GM23338 (cell line): ENCODE measurements around the gene VPREB3. TPM values are rescaled to one million over a fixed set of nuclear protein-coding genes. Genes with fewer than 3 reads are reported as not detected.

Source experiments
- ATAC-seq: fragments of 200-7000 bp; cut with Tn5 transposase; 3 replicates; pipeline ENCODE4 v1.9.1; 2020
- DNase-seq: peaks from one replicate; pipeline ENCODE4 v3.0.0-alpha.2; 2015; ENCODE audit warnings: low spot score
- H2AFZ ChIP-seq: fragments of 200-600 bp; sonication (generic); 2 replicates; pipeline ENCODE4 v1.8.0; 2016; ENCODE audit warnings: antibody characterized with exemption, mild to moderate bottlenecking, moderate library complexity
- H3F3A ChIP-seq: fragments of 200-600 bp; sonication (generic); replicated peaks from 2 replicates; pipeline ENCODE4 v1.8.0; 2017; ENCODE audit warnings: antibody characterized with exemption, mixed run types, low read depth
- H3K27ac ChIP-seq: fragments of 200-600 bp; sonication (generic); 2 replicates; pipeline ENCODE4 v1.6.1; 2016; ENCODE audit warnings: low read depth
- H3K27me3 ChIP-seq: fragments of 200-600 bp; sonication (generic); 2 replicates; pipeline ENCODE4 v1.8.0; 2016; ENCODE audit warnings: mild to moderate bottlenecking, mixed run types, moderate library complexity; ENCODE audit not compliant: insufficient read depth
- H3K36me3 ChIP-seq: fragments of 200-600 bp; sonication (generic); 2 replicates; pipeline ENCODE4 v1.8.0; 2016; ENCODE audit warnings: mild to moderate bottlenecking; ENCODE audit not compliant: insufficient read depth
- H3K4me1 ChIP-seq: fragments of 200-600 bp; sonication (generic); 2 replicates; pipeline ENCODE4 v1.8.0; 2016; ENCODE audit warnings: mild to moderate bottlenecking, moderate library complexity; ENCODE audit not compliant: insufficient read depth
- H3K4me2 ChIP-seq: fragments of 200-600 bp; sonication (generic); 2 replicates; pipeline ENCODE4 v1.7.1; 2017; ENCODE audit warnings: mixed run types
- H3K4me3 ChIP-seq: fragments of 200-600 bp; sonication (generic); 2 replicates; pipeline ENCODE4 v1.6.1; 2016; ENCODE audit warnings: mixed run types
- H3K79me2 ChIP-seq: fragments of 200-600 bp; sonication (generic); replicated peaks from 2 replicates; pipeline ENCODE4 v1.8.0; 2017; ENCODE audit warnings: mild to moderate bottlenecking; ENCODE audit not compliant: insufficient read depth
- H3K9me2 ChIP-seq: fragments of 200-600 bp; sonication (generic); 2 replicates; pipeline ENCODE4 v1.8.0; 2017; ENCODE audit not compliant: insufficient read depth
- H4K20me1 ChIP-seq: fragments of 200-600 bp; sonication (generic); replicated peaks from 2 replicates; pipeline ENCODE4 v1.8.0; 2017; ENCODE audit warnings: mild to moderate bottlenecking; ENCODE audit not compliant: insufficient read depth
- H3K27ac Mint-ChIP-seq: 2 replicates; pipeline ENCODE4 v1.8.0; 2020; ENCODE audit warnings: inconsistent platforms, mild to moderate bottlenecking, moderate library complexity, mixed read lengths
- H3K27me3 Mint-ChIP-seq: 3 replicates; pipeline ENCODE4 v1.8.0; 2022; ENCODE audit warnings: low read depth, mild to moderate bottlenecking, moderate library complexity, mixed read lengths, inconsistent platforms; ENCODE audit not compliant: insufficient read depth, poor library complexity
- H3K36me3 Mint-ChIP-seq: 3 replicates; pipeline ENCODE4 v1.8.0; 2021; ENCODE audit warnings: low read depth, mild to moderate bottlenecking, inconsistent platforms, moderate library complexity, mixed read lengths
- H3K4me1 Mint-ChIP-seq: 3 replicates; pipeline ENCODE4 v1.8.0; 2020; ENCODE audit warnings: mild to moderate bottlenecking, inconsistent platforms, mixed read lengths
- H3K4me3 Mint-ChIP-seq: 3 replicates; pipeline ENCODE4 v1.8.0; 2021; ENCODE audit warnings: moderate library complexity, mild to moderate bottlenecking, inconsistent platforms, mixed read lengths
- H3K9me3 Mint-ChIP-seq: 3 replicates; pipeline ENCODE4 v1.8.0; 2020; ENCODE audit warnings: moderate library complexity, mild to moderate bottlenecking, inconsistent platforms, mixed read lengths
- EZH2phosphoT487 ChIP-seq: fragments of 200-600 bp; sonication (generic); IDR thresholded peaks from one replicate; pipeline ENCODE4 v1.8.1; 2018; ENCODE audit warnings: antibody characterized with exemption; ENCODE audit not compliant: unreplicated experiment
- JUNB ChIP-seq: IDR thresholded peaks from one replicate; pipeline ENCODE4 v1.6.1; 2016; ENCODE audit warnings: antibody characterized with exemption; ENCODE audit not compliant: unreplicated experiment
- NANOG ChIP-seq: IDR thresholded peaks from 2 replicates; pipeline ENCODE4 v1.6.1; 2016; ENCODE audit warnings: antibody characterized with exemption, borderline replicate concordance
- POLR2AphosphoS5 ChIP-seq: IDR thresholded peaks from 2 replicates; pipeline ENCODE4 v1.6.1; 2016; ENCODE audit warnings: antibody characterized with exemption, low read depth
- STAT1 ChIP-seq: IDR thresholded peaks from one replicate; pipeline ENCODE4 v1.6.1; 2016; ENCODE audit warnings: antibody characterized with exemption; ENCODE audit not compliant: unreplicated experiment
- ZNF331 ChIP-seq: fragments of 250-450 bp; sonication (Bioruptor Pico); IDR thresholded peaks from 2 replicates; pipeline ENCODE4 v1.5.0; 2020; ENCODE audit warnings: low read depth, mild to moderate bottlenecking, moderate library complexity
- polyA plus RNA-seq: library from polyadenylated mRNA; unstranded; fragments of >200 nt; fragmentation: Nextera tagmentation; extraction: Ambion mirVana; gene quantifications from 2 replicates; pipeline ENCODE4 v1.2.1, GENCODE V29; 2016
- total RNA-seq: library from RNA; depleted of rRNA; stranded (reverse); fragments of >200 nt; shearing (Covaris generic); gene quantifications from 2 replicates; pipeline ENCODE4 v1.2.3, GENCODE V29; 2014
- TF ChIP-seq, protein P1 (sequence below): IDR thresholded peaks from 2 replicates; pipeline ENCODE4 v1.6.1; 2016; ENCODE audit warnings: antibody characterized with exemption
- TF ChIP-seq, protein P2 (sequence below): fragments of 250-450 bp; sonication (Bioruptor Pico); IDR thresholded peaks from 2 replicates; pipeline ENCODE4 v1.5.0; 2020; ENCODE audit warnings: mild to moderate bottlenecking, moderate library complexity
- TF ChIP-seq, protein P3 (sequence below): IDR thresholded peaks from one replicate; pipeline ENCODE4 v1.6.1; 2018; ENCODE audit warnings: antibody characterized with exemption; ENCODE audit not compliant: unreplicated experiment
- TF ChIP-seq, protein P4 (sequence below), 2 experiments: fragments of 200-600 bp in 1 of 2; sonication (generic) in 1 of 2; conservative IDR thresholded peaks; 2 replicates each; pipeline versions ENCODE4 v1.5.1 to v1.6.1; 2016 to 2017; ENCODE audit warnings: antibody characterized with exemption in 2 of 2, low read depth in 2 of 2, mild to moderate bottlenecking in 2 of 2, moderate library complexity in 1 of 2

VPREB3 gene
- total and polyA plus RNA-seq, 2 experiments from 2014 or later = 1.1 TPM; not detected in 1

DNA sequence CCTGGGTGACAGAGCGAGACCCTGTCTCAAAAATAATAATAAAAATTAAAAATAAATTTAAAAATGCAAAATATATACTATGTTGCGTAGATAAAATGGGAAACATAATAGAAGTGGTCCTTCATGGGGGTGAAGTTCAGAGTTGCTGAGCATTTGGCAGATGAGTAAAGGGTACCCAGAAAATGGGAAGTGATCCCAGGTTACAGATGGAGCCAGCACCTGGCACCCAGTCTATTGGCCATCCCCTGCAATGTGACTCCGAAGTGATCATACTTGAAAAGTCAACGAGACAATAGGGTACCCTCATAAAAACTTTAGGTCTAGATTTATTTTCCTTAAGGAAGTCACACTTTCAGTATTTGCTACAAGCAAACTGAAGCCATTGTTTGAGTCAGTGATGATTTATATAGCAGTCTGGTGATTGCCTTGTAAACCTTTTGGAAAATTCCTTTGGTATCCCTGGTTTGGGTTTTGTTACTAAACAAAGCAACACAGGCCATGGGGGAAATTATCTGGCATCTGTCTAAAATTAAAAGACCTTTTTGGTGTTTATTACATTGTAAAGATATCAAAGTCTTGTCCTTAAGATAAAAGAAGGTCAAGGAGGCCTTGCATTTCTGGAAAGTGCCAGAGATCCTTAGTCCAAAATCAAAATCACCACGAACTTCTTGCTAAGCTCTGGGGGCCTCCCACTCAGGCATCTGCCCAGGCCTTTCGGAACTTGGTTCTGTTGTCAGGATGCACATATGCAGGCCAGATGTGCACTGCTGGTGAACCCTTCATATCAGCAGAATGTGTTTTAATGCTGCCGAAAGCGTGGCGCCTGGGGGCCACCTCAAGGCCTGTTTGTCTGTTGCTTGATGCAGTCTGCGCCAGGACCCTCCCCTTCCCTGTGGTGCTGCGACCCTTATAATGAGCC, 36.9 kb upstream of the VPREB3 start:
- no peaks in the 10 kb centered on the region for H3K9me3 Mint-ChIP-seq
- Histone ChIP-seq H3K4me3 (no peak overlapping the region), H3K27ac (no peak overlapping the region), H3K4me2 (no peak overlapping the region), H3F3A (0 out of 2 replicates have a peak, but pooled peaks cover 17% of the 10 kb centered on the region), H4K20me1 (peaks cover 34% of the 10 kb centered on the region), H3K27me3 (no peaks in the 10 kb centered on the region), H2AFZ (no peak overlapping the region), H3K36me3 (peaks cover 19% of the 10 kb centered on the region), H3K79me2 (peaks cover 64% of the 10 kb centered on the region), H3K4me1 (peaks cover 27% of the 10 kb centered on the region), H3K9me2 (no peaks in the 10 kb centered on the region)
- DNase-seq (no peak), ATAC-seq (no peak)
- TF ChIP-seq JUNB (no peak), ZNF331 (no peak), STAT1 (no peak), EZH2phosphoT487 (no peak), NANOG (no peak), POLR2AphosphoS5 (no peak)
- TF ChIP-seq, protein P1, sequence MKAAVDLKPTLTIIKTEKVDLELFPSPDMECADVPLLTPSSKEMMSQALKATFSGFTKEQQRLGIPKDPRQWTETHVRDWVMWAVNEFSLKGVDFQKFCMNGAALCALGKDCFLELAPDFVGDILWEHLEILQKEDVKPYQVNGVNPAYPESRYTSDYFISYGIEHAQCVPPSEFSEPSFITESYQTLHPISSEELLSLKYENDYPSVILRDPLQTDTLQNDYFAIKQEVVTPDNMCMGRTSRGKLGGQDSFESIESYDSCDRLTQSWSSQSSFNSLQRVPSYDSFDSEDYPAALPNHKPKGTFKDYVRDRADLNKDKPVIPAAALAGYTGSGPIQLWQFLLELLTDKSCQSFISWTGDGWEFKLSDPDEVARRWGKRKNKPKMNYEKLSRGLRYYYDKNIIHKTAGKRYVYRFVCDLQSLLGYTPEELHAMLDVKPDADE = no peak
- TF ChIP-seq, protein P2, sequence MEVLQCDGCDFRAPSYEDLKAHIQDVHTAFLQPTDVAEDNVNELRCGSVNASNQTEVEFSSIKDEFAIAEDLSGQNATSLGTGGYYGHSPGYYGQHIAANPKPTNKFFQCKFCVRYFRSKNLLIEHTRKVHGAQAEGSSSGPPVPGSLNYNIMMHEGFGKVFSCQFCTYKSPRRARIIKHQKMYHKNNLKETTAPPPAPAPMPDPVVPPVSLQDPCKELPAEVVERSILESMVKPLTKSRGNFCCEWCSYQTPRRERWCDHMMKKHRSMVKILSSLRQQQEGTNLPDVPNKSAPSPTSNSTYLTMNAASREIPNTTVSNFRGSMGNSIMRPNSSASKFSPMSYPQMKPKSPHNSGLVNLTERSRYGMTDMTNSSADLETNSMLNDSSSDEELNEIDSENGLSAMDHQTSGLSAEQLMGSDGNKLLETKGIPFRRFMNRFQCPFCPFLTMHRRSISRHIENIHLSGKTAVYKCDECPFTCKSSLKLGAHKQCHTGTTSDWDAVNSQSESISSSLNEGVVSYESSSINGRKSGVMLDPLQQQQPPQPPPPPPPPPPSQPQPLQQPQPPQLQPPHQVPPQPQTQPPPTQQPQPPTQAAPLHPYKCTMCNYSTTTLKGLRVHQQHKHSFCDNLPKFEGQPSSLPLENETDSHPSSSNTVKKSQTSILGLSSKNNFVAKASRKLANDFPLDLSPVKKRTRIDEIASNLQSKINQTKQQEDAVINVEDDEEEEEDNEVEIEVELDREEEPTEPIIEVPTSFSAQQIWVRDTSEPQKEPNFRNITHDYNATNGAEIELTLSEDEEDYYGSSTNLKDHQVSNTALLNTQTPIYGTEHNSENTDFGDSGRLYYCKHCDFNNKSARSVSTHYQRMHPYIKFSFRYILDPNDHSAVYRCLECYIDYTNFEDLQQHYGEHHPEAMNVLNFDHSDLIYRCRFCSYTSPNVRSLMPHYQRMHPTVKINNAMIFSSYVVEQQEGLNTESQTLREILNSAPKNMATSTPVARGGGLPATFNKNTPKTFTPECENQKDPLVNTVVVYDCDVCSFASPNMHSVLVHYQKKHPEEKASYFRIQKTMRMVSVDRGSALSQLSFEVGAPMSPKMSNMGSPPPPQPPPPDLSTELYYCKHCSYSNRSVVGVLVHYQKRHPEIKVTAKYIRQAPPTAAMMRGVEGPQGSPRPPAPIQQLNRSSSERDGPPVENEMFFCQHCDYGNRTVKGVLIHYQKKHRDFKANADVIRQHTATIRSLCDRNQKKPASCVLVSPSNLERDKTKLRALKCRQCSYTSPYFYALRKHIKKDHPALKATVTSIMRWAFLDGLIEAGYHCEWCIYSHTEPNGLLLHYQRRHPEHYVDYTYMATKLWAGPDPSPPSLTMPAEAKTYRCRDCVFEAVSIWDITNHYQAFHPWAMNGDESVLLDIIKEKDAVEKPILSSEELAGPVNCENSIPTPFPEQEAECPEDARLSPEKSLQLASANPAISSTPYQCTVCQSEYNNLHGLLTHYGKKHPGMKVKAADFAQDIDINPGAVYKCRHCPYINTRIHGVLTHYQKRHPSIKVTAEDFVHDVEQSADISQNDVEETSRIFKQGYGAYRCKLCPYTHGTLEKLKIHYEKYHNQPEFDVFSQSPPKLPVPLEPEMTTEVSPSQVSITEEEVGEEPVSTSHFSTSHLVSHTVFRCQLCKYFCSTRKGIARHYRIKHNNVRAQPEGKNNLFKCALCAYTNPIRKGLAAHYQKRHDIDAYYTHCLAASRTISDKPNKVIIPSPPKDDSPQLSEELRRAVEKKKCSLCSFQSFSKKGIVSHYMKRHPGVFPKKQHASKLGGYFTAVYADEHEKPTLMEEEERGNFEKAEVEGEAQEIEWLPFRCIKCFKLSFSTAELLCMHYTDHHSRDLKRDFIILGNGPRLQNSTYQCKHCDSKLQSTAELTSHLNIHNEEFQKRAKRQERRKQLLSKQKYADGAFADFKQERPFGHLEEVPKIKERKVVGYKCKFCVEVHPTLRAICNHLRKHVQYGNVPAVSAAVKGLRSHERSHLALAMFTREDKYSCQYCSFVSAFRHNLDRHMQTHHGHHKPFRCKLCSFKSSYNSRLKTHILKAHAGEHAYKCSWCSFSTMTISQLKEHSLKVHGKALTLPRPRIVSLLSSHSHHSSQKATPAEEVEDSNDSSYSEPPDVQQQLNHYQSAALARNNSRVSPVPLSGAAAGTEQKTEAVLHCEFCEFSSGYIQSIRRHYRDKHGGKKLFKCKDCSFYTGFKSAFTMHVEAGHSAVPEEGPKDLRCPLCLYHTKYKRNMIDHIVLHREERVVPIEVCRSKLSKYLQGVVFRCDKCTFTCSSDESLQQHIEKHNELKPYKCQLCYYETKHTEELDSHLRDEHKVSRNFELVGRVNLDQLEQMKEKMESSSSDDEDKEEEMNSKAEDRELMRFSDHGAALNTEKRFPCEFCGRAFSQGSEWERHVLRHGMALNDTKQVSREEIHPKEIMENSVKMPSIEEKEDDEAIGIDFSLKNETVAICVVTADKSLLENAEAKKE (CRISPR knock-in tag) = no peak
- TF ChIP-seq, protein P3, sequence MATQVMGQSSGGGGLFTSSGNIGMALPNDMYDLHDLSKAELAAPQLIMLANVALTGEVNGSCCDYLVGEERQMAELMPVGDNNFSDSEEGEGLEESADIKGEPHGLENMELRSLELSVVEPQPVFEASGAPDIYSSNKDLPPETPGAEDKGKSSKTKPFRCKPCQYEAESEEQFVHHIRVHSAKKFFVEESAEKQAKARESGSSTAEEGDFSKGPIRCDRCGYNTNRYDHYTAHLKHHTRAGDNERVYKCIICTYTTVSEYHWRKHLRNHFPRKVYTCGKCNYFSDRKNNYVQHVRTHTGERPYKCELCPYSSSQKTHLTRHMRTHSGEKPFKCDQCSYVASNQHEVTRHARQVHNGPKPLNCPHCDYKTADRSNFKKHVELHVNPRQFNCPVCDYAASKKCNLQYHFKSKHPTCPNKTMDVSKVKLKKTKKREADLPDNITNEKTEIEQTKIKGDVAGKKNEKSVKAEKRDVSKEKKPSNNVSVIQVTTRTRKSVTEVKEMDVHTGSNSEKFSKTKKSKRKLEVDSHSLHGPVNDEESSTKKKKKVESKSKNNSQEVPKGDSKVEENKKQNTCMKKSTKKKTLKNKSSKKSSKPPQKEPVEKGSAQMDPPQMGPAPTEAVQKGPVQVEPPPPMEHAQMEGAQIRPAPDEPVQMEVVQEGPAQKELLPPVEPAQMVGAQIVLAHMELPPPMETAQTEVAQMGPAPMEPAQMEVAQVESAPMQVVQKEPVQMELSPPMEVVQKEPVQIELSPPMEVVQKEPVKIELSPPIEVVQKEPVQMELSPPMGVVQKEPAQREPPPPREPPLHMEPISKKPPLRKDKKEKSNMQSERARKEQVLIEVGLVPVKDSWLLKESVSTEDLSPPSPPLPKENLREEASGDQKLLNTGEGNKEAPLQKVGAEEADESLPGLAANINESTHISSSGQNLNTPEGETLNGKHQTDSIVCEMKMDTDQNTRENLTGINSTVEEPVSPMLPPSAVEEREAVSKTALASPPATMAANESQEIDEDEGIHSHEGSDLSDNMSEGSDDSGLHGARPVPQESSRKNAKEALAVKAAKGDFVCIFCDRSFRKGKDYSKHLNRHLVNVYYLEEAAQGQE = no peak
- TF ChIP-seq, protein P4, sequence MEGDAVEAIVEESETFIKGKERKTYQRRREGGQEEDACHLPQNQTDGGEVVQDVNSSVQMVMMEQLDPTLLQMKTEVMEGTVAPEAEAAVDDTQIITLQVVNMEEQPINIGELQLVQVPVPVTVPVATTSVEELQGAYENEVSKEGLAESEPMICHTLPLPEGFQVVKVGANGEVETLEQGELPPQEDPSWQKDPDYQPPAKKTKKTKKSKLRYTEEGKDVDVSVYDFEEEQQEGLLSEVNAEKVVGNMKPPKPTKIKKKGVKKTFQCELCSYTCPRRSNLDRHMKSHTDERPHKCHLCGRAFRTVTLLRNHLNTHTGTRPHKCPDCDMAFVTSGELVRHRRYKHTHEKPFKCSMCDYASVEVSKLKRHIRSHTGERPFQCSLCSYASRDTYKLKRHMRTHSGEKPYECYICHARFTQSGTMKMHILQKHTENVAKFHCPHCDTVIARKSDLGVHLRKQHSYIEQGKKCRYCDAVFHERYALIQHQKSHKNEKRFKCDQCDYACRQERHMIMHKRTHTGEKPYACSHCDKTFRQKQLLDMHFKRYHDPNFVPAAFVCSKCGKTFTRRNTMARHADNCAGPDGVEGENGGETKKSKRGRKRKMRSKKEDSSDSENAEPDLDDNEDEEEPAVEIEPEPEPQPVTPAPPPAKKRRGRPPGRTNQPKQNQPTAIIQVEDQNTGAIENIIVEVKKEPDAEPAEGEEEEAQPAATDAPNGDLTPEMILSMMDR (conservative IDR thresholded peaks at IDR 0.05; ENCODE audit: low read depth in 2 of 2) = no peak
- H3K4me3 Mint-ChIP-seq = no peak overlapping the region
- peaks cover 26% of the 10 kb centered on the region for H3K4me1 Mint-ChIP-seq
- H3K36me3 Mint-ChIP-seq = peaks cover 50% of the 10 kb centered on the region
- peaks cover 6% of the 10 kb centered on the region for H3K27me3 Mint-ChIP-seq
- no peak overlapping the region for H3K27ac Mint-ChIP-seq
